K562 (cell line): ENCODE results near the gene TNPO3. TPM values are rescaled to one million over a fixed set of nuclear protein-coding genes. Genes with fewer than 3 reads are reported as not detected.

Experiments
- ATAC-seq: fragments of 200-7000 bp; cut with Tn5 transposase; 3 replicates; pipeline ENCODE4 v1.9.1; 2020; ENCODE audit warnings: moderate library complexity
- BruUV-seq: library from RNA; stranded (reverse); fragments of 400-500 nt; replicated peaks from 2 replicates; lab custom pipeline; 2021; lab: Mats Ljungman, UMichigan
- CTCF ChIA-PET: fragments of 300-600 bp; formaldehyde crosslinking; extraction: SDS; loops from one replicate; lab custom pipeline; 2021; ENCODE audit warnings: low intra/inter-chr PET ratio; lab: Yijun Ruan, JAX
- POLR2A ChIA-PET: fragments of 300-600, 350-650 bp; sonication (Branson Sonifier 250); formaldehyde crosslinking; extraction: SDS; loops from one replicate; lab custom pipeline; 2021; ENCODE audit warnings: antibody characterized with exemption, inconsistent platforms; lab: Yijun Ruan, JAX
- DNase-seq, 4 experiments: peaks; one replicate each; pipeline versions ENCODE4 v3.0.0 to v3.0.0-alpha.2; 2011 to 2018; ENCODE audit warnings: low spot score in 3 of 4, mixed read lengths in 3 of 4; ENCODE audit errors: extremely low read depth in 1 of 4
- FAIRE-seq: peaks from 2 replicates; lab custom pipeline; 2011; peaks lifted over from hg19 to GRCh38; lab: Jason Lieb, UNC
- H2AFZ ChIP-seq: 2 replicates; pipeline ENCODE4 v1.6.0; 2011; ENCODE audit warnings: low read depth, low read length, control low read depth, inconsistent platforms
- H3K27ac ChIP-seq: fragments of 200-600 bp; 3 replicates; pipeline ENCODE4 v1.8.0; 2011; ENCODE audit warnings: low read depth, mild to moderate bottlenecking, control low read depth, inconsistent platforms, low read length, moderate library complexity, mixed read lengths; ENCODE audit errors: extremely low read depth
- H3K27me3 ChIP-seq, 2 experiments: fragments of 300-600 bp in 1 of 2; 2 replicates in 1 of 2; 3 replicates in 1 of 2; pipeline versions ENCODE4 v1.6.0 to v1.8.0; 2011; ENCODE audit warnings: inconsistent platforms in 2 of 2, low read length in 2 of 2, mild to moderate bottlenecking in 1 of 2, mixed read lengths in 1 of 2, moderate library complexity in 1 of 2; ENCODE audit not compliant: control insufficient read depth in 2 of 2, insufficient read depth in 2 of 2
- H3K36me3 ChIP-seq: fragments of 300-600 bp; 3 replicates; pipeline ENCODE4 v1.8.0; 2011; ENCODE audit warnings: mild to moderate bottlenecking, low read length, inconsistent platforms; ENCODE audit not compliant: control insufficient read depth, insufficient read depth
- H3K4me1 ChIP-seq, 2 experiments: fragments of 200-600 bp in 1 of 2; replicated peaks in 1 of 2; 2 replicates in 1 of 2; 3 replicates in 1 of 2; pipeline versions ENCODE4 v1.5.1 to v1.8.0; 2011; ENCODE audit warnings: inconsistent platforms in 2 of 2, low read length in 2 of 2, mild to moderate bottlenecking in 1 of 2, mixed read lengths in 1 of 2, moderate library complexity in 1 of 2; ENCODE audit not compliant: control insufficient read depth in 2 of 2, insufficient read depth in 2 of 2
- H3K4me2 ChIP-seq: 2 replicates; pipeline ENCODE4 v1.6.1; 2011; ENCODE audit warnings: low read length, control low read depth, inconsistent platforms, mixed read lengths; ENCODE audit not compliant: insufficient read depth
- H3K4me3 ChIP-seq: fragments of 200-600 bp; sonication (generic), shearing (Covaris generic); 2 replicates; pipeline ENCODE4 v1.5.1; 2016; ENCODE audit warnings: control low read depth, inconsistent platforms
- H3K79me2 ChIP-seq: fragments of 200-600 bp; 3 replicates; pipeline ENCODE4 v1.8.0; 2011; ENCODE audit warnings: low read length, inconsistent platforms; ENCODE audit not compliant: control insufficient read depth, insufficient read depth
- H3K9ac ChIP-seq, 2 experiments: 2 replicates each; pipeline versions ENCODE4 v1.6.0 to v1.6.1; 2011; ENCODE audit warnings: low read depth in 2 of 2, low read length in 2 of 2, control low read depth in 1 of 2, inconsistent platforms in 1 of 2, mild to moderate bottlenecking in 1 of 2, mixed read lengths in 1 of 2; ENCODE audit not compliant: insufficient read depth in 1 of 2
- H3K9me1 ChIP-seq: one replicate; pipeline ENCODE4 v1.6.0; 2011; ENCODE audit warnings: inconsistent platforms, mild to moderate bottlenecking, low read length, moderate library complexity; ENCODE audit not compliant: control insufficient read depth, insufficient read depth
- H3K9me3 ChIP-seq: replicated peaks from 2 replicates; pipeline ENCODE4 v1.5.1; 2011; ENCODE audit warnings: low read depth, low read length, inconsistent platforms; ENCODE audit not compliant: control insufficient read depth, insufficient read depth
- H4K20me1 ChIP-seq: replicated peaks from 2 replicates; pipeline ENCODE4 v1.6.1; 2011; ENCODE audit warnings: low read length, inconsistent platforms, mixed read lengths; ENCODE audit not compliant: control insufficient read depth, insufficient read depth
- ATF4 ChIP-seq: fragments of 450-650 bp; formaldehyde crosslinking; IDR thresholded peaks from 2 replicates; pipeline ENCODE4 v1.4.0; 2022; ENCODE audit warnings: mild to moderate bottlenecking, moderate library complexity
- CBFB ChIP-seq: sonication (generic); formaldehyde crosslinking; IDR thresholded peaks from 2 replicates; pipeline ENCODE4 v1.4.0; 2020; ENCODE audit warnings: mild to moderate bottlenecking, missing genetic modification reagents
- PHF8 ChIP-seq: fragments of 200-600 bp; sonication (generic); IDR thresholded peaks from 2 replicates; pipeline ENCODE4 v1.6.1; 2012; ENCODE audit warnings: mixed run types, mild to moderate bottlenecking, inconsistent platforms, low read length, moderate library complexity, borderline replicate concordance
- RB1 ChIP-seq: fragments of 450-650 bp; IDR thresholded peaks from 2 replicates; pipeline ENCODE4 v1.6.1; 2017; ENCODE audit warnings: low read depth, mild to moderate bottlenecking
- WGBS: fragments of 100-300 bp; shearing (Covaris generic); methylation state at CpG from one replicate; pipeline ENCODE4 v1.1.6; 2016; ENCODE audit warnings: low coverage, mixed read lengths; ENCODE audit not compliant: insufficient coverage; ENCODE audit errors: missing lambda C conversion rate; 5-methylcytosine and 5-hydroxymethylcytosine counted together
- in situ Hi-C: fragments of 300-500 bp; cut with MboI; formaldehyde crosslinking; loops from 4 replicates; pipeline ENCODE4 v1.15.0; 2018; ENCODE audit warnings: inconsistent platforms, mixed read lengths
- intact Hi-C: fragments of 100-400 bp; cut with micrococcal nuclease; formaldehyde crosslinking; loops from 2 replicates; pipeline ENCODE4 v1.14.2; 2022
- polyA plus RNA-seq, 8 experiments: library from polyadenylated mRNA; depleted of rRNA in 4 of 8; stranded (reverse) in 5 of 8; unstranded in 3 of 8; fragments of >200 nt; fragmentation: Nextera tagmentation in 2 of 8; fragmentation: Illumina TruSeq in 1 of 8; extraction: Ambion mirVana in 2 of 8; extraction: Trizol in 1 of 8; gene quantifications; 2 replicates each; pipeline versions ENCODE4 v1.2.1 to v1.2.3, GENCODE V29; 2011 to 2014; ENCODE audit warnings: inconsistent platforms in 1 of 8, missing spikeins in 1 of 8
- total RNA-seq, 7 experiments: library from RNA; depleted of rRNA in 6 of 7; stranded (reverse); fragments of >200 nt in 6 of 7; fragmentation: Illumina TruSeq in 2 of 7; extraction: Trizol in 2 of 7; gene quantifications; 2 replicates each; pipeline versions ENCODE4 v1.2.1 to v1.2.3, GENCODE V29; 2011 to 2021; ENCODE audit warnings: low replicate concordance in 1 of 7

TNPO3 gene
- total and polyA plus RNA-seq, 9 of the 15 experiments (the other 6 are each of a cell fraction or from before 2014, with no cell fraction given): 35.8 to 125 (median 110) TPM

GRCh38 chr7:128911423-128912031 is 143.4 kb downstream of the TNPO3 start:
- FAIRE-seq: no peak
- TF ChIP-seq PHF8: 0 out of 2 replicates have a peak, but pooled peaks have one; percentile 8
- no peak for TF ChIP-seq ATF4 (CRISPR knock-in tag)
- TF ChIP-seq CBFB (CRISPR knock-in tag): 0 out of 2 replicates have a peak, but pooled peaks have one; percentile 25
- peak; percentile 11; the same call in 1 of the 2 replicates for TF ChIP-seq RB1
- no peaks in the 10 kb centered on the region for H3K79me2 ChIP-seq
- peaks cover 0 to 42% of the 10 kb centered on the region in 2 experiments; a peak in 2 of 5 replicates for H3K4me1 ChIP-seq
- no peaks in the 10 kb centered on the region for H3K9me1 ChIP-seq
- H3K4me2 ChIP-seq: no peak overlapping the region
- WGBS: 9% methylated on average over 8 of the region's 8 CpGs
- no peaks in the 10 kb centered on the region for H3K9me3 ChIP-seq
- H3K27me3 ChIP-seq: peaks cover 56 to 82% of the 10 kb centered on the region in 2 experiments
- peaks cover 11% of the 10 kb centered on the region; the same call in 1 of the 2 replicates for H4K20me1 ChIP-seq
- ChIA-PET POLR2A (interaction anchor here (0.6 to 2.3 kb wide), 5 partner anchors 8 to 17 kb away, joined by 3 to 10 read pairs (median 5); no protein-coding TSS in a partner anchor), CTCF (no interaction called here)
- no peak overlapping the region for H3K4me3 ChIP-seq
- H3K9ac ChIP-seq: peak overlapping the region in 1 of 2 experiments; percentile 80; a peak in 2 of 4 replicates
- BruUV-seq: no TSS peak
- no peaks in the 10 kb centered on the region for H3K36me3 ChIP-seq
- in situ Hi-C loops: loop anchor here (5.0 kb wide), 1 partner anchor 54 kb away; no protein-coding TSS in a partner anchor
- ATAC-seq: peak; percentile 22; the same call in 2 of the 3 replicates
- H2AFZ ChIP-seq: peak overlapping the region; percentile 47
- intact Hi-C loops: no loop called here
- H3K27ac ChIP-seq: no peak overlapping the region
- DNase-seq: no peak
